Osteoblast (primary cell): Measurements from ENCODE around the gene ADAR. TPM values are rescaled to one million over a fixed set of nuclear protein-coding genes. Genes with fewer than 3 reads are reported as not detected.

Experiments used
- DNase-seq: peaks from one replicate; pipeline ENCODE4 v3.0.0; 2011; ENCODE audit warnings: low spot score, mixed read lengths; ENCODE audit not compliant: insufficient read length; ENCODE audit errors: missing footprints
- H2AFZ ChIP-seq: 2 replicates; pipeline ENCODE4 v1.6.0; 2011; ENCODE audit warnings: mild to moderate bottlenecking, low read length
- H3K27ac ChIP-seq: 2 replicates; pipeline ENCODE4 v1.5.1; 2011; ENCODE audit warnings: mild to moderate bottlenecking, low read depth, low read length, moderate library complexity
- H3K27me3 ChIP-seq: 2 replicates; pipeline ENCODE4 v1.6.0; 2012; ENCODE audit warnings: mild to moderate bottlenecking, control low read depth, inconsistent platforms, low read length, moderate library complexity; ENCODE audit not compliant: insufficient read depth
- H3K36me3 ChIP-seq: 2 replicates; pipeline ENCODE4 v1.5.1; 2011; ENCODE audit warnings: mild to moderate bottlenecking, low read length, control low read depth, moderate library complexity; ENCODE audit not compliant: insufficient read depth
- H3K4me1 ChIP-seq: 2 replicates; pipeline ENCODE4 v1.5.1; 2011; ENCODE audit warnings: mild to moderate bottlenecking, low read length, control low read depth, moderate library complexity; ENCODE audit not compliant: insufficient read depth
- H3K4me2 ChIP-seq: 2 replicates; pipeline ENCODE4 v1.6.0; 2011; ENCODE audit warnings: mild to moderate bottlenecking, low read length; ENCODE audit not compliant: insufficient read depth
- H3K4me3 ChIP-seq: fragments of 200-600 bp; sonication (generic); 3 replicates; pipeline ENCODE4 v1.5.1; 2012; ENCODE audit warnings: mild to moderate bottlenecking, low read length, inconsistent platforms; ENCODE audit not compliant: insufficient read depth
- H3K79me2 ChIP-seq: 2 replicates; pipeline ENCODE4 v1.6.0; 2012; ENCODE audit warnings: mild to moderate bottlenecking, low read length, control low read depth, inconsistent platforms; ENCODE audit not compliant: insufficient read depth
- H3K9me3 ChIP-seq: 2 replicates; pipeline ENCODE4 v1.5.1; 2011; ENCODE audit warnings: low read depth, low read length, control low read depth
- H4K20me1 ChIP-seq: 2 replicates; pipeline ENCODE4 v1.6.0; 2012; ENCODE audit warnings: mild to moderate bottlenecking, low read length, control low read depth; ENCODE audit not compliant: insufficient read depth
- total RNA-seq: library from RNA; depleted of rRNA; stranded (reverse); fragments of >200 nt; gene quantifications from 2 replicates; pipeline ENCODE4 v1.2.3, GENCODE V29; 2012
- TF ChIP-seq, protein P1 (sequence below): IDR thresholded peaks from 2 replicates; pipeline ENCODE4 v1.5.1; 2011; ENCODE audit warnings: mild to moderate bottlenecking, low read depth, low read length, moderate library complexity; ENCODE audit errors: extremely low read depth

ADAR gene
- total RNA-seq, 1 donor = 118 TPM

- peaks cover 4% of the 10 kb centered on the region for H4K20me1 ChIP-seq
Observed at GRCh38 chr1:154572468-154573167, 35.4 kb downstream of the ADAR start.

DNA sequence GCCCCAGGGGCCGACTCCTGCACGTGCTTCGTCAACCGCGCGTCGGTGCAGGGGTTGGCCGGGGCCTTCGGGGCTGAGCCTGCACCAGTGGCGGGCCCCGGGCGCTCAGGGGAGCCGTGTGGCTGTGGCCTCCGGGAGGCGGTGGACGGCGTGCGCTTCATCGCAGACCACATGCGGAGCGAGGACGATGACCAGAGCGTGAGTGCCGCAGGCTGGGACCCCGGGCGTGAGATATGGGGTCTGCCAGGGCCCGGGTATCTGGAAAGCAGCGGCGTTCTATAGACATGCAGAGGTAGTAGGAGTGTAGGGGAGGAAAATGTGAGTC, 36.1 kb downstream of the ADAR start:
- no peaks in the 10 kb centered on the region for H3K36me3 ChIP-seq
- no peak overlapping the region for H3K4me2 ChIP-seq
- no peak overlapping the region for H3K4me3 ChIP-seq
- no peaks in the 10 kb centered on the region for H3K79me2 ChIP-seq
- H3K27me3 ChIP-seq = peaks cover 6% of the 10 kb centered on the region
- no peaks in the 10 kb centered on the region for H3K4me1 ChIP-seq
- no peak overlapping the region for H2AFZ ChIP-seq
- no peaks in the 10 kb centered on the region for H4K20me1 ChIP-seq
- no peak overlapping the region for H3K27ac ChIP-seq
- TF ChIP-seq, protein P1, sequence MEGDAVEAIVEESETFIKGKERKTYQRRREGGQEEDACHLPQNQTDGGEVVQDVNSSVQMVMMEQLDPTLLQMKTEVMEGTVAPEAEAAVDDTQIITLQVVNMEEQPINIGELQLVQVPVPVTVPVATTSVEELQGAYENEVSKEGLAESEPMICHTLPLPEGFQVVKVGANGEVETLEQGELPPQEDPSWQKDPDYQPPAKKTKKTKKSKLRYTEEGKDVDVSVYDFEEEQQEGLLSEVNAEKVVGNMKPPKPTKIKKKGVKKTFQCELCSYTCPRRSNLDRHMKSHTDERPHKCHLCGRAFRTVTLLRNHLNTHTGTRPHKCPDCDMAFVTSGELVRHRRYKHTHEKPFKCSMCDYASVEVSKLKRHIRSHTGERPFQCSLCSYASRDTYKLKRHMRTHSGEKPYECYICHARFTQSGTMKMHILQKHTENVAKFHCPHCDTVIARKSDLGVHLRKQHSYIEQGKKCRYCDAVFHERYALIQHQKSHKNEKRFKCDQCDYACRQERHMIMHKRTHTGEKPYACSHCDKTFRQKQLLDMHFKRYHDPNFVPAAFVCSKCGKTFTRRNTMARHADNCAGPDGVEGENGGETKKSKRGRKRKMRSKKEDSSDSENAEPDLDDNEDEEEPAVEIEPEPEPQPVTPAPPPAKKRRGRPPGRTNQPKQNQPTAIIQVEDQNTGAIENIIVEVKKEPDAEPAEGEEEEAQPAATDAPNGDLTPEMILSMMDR = no peak
- no peaks in the 10 kb centered on the region for H3K9me3 ChIP-seq
- no peak for DNase-seq

More at GRCh38 chr1:154572468-154573167, 35.4 kb downstream of the ADAR start:
- Histone ChIP-seq H3K27me3 (no peaks in the 10 kb centered on the region), H3K36me3 (no peaks in the 10 kb centered on the region), H3K4me1 (no peaks in the 10 kb centered on the region), H3K4me2 (no peak overlapping the region), H3K27ac (no peak overlapping the region), H3K79me2 (no peaks in the 10 kb centered on the region), H2AFZ (no peak overlapping the region), H3K4me3 (no peak overlapping the region), H3K9me3 (no peaks in the 10 kb centered on the region)
- no peak for DNase-seq
- TF ChIP-seq, protein P1 = no peak

- Histone ChIP-seq H3K9me3 (no peaks in the 10 kb centered on the region), H3K4me2 (no peak overlapping the region), H2AFZ (no peak overlapping the region), H4K20me1 (no peaks in the 10 kb centered on the region), H3K79me2 (no peaks in the 10 kb centered on the region), H3K36me3 (no peaks in the 10 kb centered on the region), H3K4me3 (no peak overlapping the region), H3K27me3 (peaks cover 11% of the 10 kb centered on the region), H3K27ac (no peak overlapping the region), H3K4me1 (no peaks in the 10 kb centered on the region)
- no peak for DNase-seq
- TF ChIP-seq, protein P1 = no peak
Observed at GRCh38 chr1:154571244-154571963, 36.6 kb downstream of the ADAR start.

DNA sequence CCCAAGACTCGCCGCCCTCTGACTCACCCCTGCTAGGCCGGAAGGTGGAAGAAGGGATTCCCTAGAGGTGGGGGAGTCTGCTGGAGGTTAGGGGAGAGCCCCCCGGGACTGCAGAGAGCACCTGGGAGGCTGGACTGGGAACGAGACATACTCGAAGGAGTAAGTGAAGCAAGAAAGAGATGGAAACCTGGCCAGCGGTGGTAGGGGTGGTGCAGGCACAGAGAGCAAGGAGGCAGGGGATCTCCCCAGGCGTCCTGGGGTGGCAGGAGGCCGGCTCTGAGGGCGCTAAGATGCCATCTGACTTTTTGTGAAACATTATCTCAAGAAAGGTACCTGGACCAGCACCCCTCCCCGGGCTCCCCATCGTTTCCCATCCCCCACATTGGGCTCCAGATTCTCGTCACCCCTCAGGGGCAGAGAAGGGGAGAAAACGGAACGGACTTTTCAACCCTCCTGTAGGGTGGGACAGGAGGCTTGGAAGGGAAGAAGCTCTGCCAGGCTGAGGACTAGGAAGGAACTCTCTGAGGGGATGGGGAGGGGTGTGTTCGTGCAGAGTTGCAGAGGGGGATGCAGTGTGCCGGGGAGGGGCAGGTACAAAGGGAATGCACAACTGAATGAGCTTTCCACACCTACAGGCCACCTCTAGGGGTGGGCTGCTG, 39.7 kb downstream of the ADAR start:
- Histone ChIP-seq H3K36me3 (no peaks in the 10 kb centered on the region), H4K20me1 (no peaks in the 10 kb centered on the region), H3K79me2 (no peaks in the 10 kb centered on the region), H3K27ac (no peak overlapping the region), H3K4me1 (no peaks in the 10 kb centered on the region), H3K4me2 (peak overlapping the region; percentile 57), H3K4me3 (no peak overlapping the region), H3K9me3 (no peaks in the 10 kb centered on the region), H3K27me3 (peaks cover 13% of the 10 kb centered on the region), H2AFZ (no peak overlapping the region)
- TF ChIP-seq, protein P1 = no peak
- DNase-seq = peak; percentile 85
